ENCODE measurements around the gene GPD1L.

Gene GPD1L

DNA sequence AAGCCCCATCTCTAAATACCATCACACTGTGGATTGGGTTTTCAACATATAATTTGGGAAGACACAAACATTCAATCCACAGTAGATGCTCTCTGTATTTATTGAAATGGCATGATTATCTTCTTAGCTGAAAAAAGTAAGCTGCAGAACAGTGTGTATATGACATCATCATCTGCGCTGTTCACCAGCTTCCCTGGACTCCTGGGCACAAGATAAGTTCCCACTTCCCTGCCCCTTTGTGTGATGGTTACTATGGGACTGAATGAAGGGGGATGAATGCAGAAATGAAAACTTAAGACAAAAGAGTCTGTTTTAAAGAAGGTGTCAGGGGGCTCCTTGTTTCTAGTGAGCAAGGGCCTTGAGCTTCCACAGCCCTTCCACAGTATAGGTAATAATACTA, 20.0 kb upstream of the GPD1L start:
- TF ChIP-seq, protein P1, sequence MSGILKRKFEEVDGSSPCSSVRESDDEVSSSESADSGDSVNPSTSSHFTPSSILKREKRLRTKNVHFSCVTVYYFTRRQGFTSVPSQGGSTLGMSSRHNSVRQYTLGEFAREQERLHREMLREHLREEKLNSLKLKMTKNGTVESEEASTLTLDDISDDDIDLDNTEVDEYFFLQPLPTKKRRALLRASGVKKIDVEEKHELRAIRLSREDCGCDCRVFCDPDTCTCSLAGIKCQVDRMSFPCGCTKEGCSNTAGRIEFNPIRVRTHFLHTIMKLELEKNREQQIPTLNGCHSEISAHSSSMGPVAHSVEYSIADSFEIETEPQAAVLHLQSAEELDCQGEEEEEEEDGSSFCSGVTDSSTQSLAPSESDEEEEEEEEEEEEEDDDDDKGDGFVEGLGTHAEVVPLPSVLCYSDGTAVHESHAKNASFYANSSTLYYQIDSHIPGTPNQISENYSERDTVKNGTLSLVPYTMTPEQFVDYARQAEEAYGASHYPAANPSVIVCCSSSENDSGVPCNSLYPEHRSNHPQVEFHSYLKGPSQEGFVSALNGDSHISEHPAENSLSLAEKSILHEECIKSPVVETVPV (CRISPR knock-in tag; IDR thresholded peaks at IDR 0.05) = no peak
- no peak for TF ChIP-seq ISL1 (CRISPR knock-in tag; IDR thresholded peaks at IDR 0.05)
- no peak for TF ChIP-seq SNAI2 (CRISPR knock-in tag; IDR thresholded peaks at IDR 0.05)
- TF ChIP-seq OSR1 (CRISPR knock-in tag; IDR thresholded peaks at IDR 0.05) = no peak
- TF ChIP-seq, protein P2, sequence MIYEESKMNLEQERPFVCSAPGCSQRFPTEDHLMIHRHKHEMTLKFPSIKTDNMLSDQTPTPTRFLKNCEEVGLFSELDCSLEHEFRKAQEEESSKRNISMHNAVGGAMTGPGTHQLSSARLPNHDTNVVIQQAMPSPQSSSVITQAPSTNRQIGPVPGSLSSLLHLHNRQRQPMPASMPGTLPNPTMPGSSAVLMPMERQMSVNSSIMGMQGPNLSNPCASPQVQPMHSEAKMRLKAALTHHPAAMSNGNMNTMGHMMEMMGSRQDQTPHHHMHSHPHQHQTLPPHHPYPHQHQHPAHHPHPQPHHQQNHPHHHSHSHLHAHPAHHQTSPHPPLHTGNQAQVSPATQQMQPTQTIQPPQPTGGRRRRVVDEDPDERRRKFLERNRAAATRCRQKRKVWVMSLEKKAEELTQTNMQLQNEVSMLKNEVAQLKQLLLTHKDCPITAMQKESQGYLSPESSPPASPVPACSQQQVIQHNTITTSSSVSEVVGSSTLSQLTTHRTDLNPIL (CRISPR knock-in tag; IDR thresholded peaks at IDR 0.05; ENCODE audit: low read depth) = no peak
- TF ChIP-seq ESRRG (CRISPR knock-in tag; IDR thresholded peaks at IDR 0.05) = no peak
- no peak for TF ChIP-seq CSDC2 (CRISPR knock-in tag; IDR thresholded peaks at IDR 0.05)
- no peak for TF ChIP-seq PPARA (CRISPR knock-in tag; IDR thresholded peaks at IDR 0.05; ENCODE audit: borderline replicate concordance)
- no peak for TF ChIP-seq RARB (CRISPR knock-in tag; IDR thresholded peaks at IDR 0.05)
- TF ChIP-seq GLIS3 (CRISPR knock-in tag; IDR thresholded peaks at IDR 0.05) = no peak
- TF ChIP-seq, protein P3, sequence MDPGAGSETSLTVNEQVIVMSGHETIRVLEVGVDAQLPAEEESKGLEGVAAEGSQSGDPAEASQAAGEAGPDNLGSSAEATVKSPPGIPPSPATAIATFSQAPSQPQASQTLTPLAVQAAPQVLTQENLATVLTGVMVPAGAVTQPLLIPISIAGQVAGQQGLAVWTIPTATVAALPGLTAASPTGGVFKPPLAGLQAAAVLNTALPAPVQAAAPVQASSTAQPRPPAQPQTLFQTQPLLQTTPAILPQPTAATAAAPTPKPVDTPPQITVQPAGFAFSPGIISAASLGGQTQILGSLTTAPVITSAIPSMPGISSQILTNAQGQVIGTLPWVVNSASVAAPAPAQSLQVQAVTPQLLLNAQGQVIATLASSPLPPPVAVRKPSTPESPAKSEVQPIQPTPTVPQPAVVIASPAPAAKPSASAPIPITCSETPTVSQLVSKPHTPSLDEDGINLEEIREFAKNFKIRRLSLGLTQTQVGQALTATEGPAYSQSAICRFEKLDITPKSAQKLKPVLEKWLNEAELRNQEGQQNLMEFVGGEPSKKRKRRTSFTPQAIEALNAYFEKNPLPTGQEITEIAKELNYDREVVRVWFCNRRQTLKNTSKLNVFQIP (CRISPR knock-in tag; IDR thresholded peaks at IDR 0.05; ENCODE audit: borderline replicate concordance, low read depth) = no peak
- TF ChIP-seq TOX (CRISPR knock-in tag; IDR thresholded peaks at IDR 0.05; ENCODE audit: borderline replicate concordance) = no peak
- TF ChIP-seq, protein P4, sequence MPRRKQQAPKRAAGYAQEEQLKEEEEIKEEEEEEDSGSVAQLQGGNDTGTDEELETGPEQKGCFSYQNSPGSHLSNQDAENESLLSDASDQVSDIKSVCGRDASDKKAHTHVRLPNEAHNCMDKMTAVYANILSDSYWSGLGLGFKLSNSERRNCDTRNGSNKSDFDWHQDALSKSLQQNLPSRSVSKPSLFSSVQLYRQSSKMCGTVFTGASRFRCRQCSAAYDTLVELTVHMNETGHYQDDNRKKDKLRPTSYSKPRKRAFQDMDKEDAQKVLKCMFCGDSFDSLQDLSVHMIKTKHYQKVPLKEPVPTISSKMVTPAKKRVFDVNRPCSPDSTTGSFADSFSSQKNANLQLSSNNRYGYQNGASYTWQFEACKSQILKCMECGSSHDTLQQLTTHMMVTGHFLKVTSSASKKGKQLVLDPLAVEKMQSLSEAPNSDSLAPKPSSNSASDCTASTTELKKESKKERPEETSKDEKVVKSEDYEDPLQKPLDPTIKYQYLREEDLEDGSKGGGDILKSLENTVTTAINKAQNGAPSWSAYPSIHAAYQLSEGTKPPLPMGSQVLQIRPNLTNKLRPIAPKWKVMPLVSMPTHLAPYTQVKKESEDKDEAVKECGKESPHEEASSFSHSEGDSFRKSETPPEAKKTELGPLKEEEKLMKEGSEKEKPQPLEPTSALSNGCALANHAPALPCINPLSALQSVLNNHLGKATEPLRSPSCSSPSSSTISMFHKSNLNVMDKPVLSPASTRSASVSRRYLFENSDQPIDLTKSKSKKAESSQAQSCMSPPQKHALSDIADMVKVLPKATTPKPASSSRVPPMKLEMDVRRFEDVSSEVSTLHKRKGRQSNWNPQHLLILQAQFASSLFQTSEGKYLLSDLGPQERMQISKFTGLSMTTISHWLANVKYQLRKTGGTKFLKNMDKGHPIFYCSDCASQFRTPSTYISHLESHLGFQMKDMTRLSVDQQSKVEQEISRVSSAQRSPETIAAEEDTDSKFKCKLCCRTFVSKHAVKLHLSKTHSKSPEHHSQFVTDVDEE (CRISPR knock-in tag; IDR thresholded peaks at IDR 0.05) = no peak
- TF ChIP-seq ZNF565 (CRISPR knock-in tag; conservative IDR thresholded peaks at IDR 0.05; ENCODE audit: low read depth) = no peak

DNA sequence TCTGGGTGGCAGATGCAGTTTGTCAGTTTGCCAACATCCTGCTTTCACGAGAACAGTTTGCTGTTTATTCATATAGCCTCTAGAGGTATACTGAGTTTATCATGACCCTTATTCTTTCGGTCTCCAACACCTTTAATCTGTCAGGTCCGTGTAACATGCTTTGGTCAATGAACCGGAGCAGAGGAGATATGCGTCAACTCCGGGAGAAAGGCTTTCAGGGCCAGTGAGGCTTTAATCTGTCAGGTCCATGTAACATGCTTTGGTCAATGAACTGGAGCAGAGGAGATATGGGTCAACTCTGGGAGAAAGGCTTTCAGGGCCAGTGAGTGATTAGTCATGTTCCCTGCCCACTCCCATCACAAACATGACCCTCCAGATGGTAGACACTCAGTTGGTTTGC, 16.9 kb upstream of the GPD1L start:
- no peak for ATAC-seq
- TF ChIP-seq, protein P1 (CRISPR knock-in tag; IDR thresholded peaks at IDR 0.05) = no peak
- TF ChIP-seq TCF4 (CRISPR knock-in tag; IDR thresholded peaks at IDR 0.05; ENCODE audit: borderline replicate concordance) (no peak), RARB (CRISPR knock-in tag; IDR thresholded peaks at IDR 0.05) (no peak), ZFP3 (CRISPR knock-in tag; IDR thresholded peaks at IDR 0.05) (no peak), ZNF565 (CRISPR knock-in tag; conservative IDR thresholded peaks at IDR 0.05; ENCODE audit: low read depth) (no peak), ESRRG (CRISPR knock-in tag; IDR thresholded peaks at IDR 0.05) (no peak), OSR1 (CRISPR knock-in tag; IDR thresholded peaks at IDR 0.05) (no peak), GLIS3 (CRISPR knock-in tag; IDR thresholded peaks at IDR 0.05) (no peak), PPARA (CRISPR knock-in tag; IDR thresholded peaks at IDR 0.05; ENCODE audit: borderline replicate concordance) (no peak), ISL1 (CRISPR knock-in tag; IDR thresholded peaks at IDR 0.05) (no peak)
- TF ChIP-seq, protein P4 (CRISPR knock-in tag; IDR thresholded peaks at IDR 0.05) = no peak

More for the DNA sequence above, 20.0 kb upstream of the GPD1L start:
- no peak for ATAC-seq

DNA sequence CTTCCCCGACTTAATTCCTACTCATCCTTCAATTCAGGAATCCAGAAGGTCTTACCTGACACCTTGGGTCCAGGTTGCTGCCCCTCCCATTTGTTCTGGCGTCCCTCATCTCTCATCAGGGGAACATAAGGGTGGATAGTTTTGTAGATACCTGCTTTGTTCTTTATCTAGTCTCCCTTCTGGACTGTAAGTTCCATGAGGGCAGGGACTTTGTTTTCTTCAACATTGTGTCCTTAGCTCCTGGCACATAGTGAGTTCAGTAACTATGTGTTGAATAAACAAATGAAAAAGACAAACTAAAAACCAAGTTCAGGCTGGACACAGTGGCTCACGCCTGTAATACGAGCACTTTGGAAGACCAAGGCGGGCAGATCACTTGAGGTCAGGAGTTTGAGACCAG, 13.2 kb upstream of the GPD1L start:
- TF ChIP-seq, protein P4 (CRISPR knock-in tag; IDR thresholded peaks at IDR 0.05) = no peak
- TF ChIP-seq TOX (CRISPR knock-in tag; IDR thresholded peaks at IDR 0.05; ENCODE audit: borderline replicate concordance) = no peak
- no peak for TF ChIP-seq ZC3H10 (CRISPR knock-in tag; IDR thresholded peaks at IDR 0.05)
- no peak for TF ChIP-seq ARNTL (CRISPR knock-in tag; IDR thresholded peaks at IDR 0.05; ENCODE audit: borderline replicate concordance, low read depth)
- no peak for TF ChIP-seq ESRRG (CRISPR knock-in tag; IDR thresholded peaks at IDR 0.05)
- no peak for TF ChIP-seq CSDC2 (CRISPR knock-in tag; IDR thresholded peaks at IDR 0.05)
- TF ChIP-seq TCF4 (CRISPR knock-in tag; IDR thresholded peaks at IDR 0.05; ENCODE audit: borderline replicate concordance) = no peak
- no peak for TF ChIP-seq BACH2 (CRISPR knock-in tag; IDR thresholded peaks at IDR 0.05; ENCODE audit: borderline replicate concordance)
- no peak for TF ChIP-seq PPARA (CRISPR knock-in tag; IDR thresholded peaks at IDR 0.05; ENCODE audit: borderline replicate concordance)
- TF ChIP-seq GLIS3 (CRISPR knock-in tag; IDR thresholded peaks at IDR 0.05) = no peak
- ATAC-seq = no peak

Data from SK-N-SH treated with all-trans-retinoic acid at 6 μM for 48 hours (cell line).